CD4-positive, alpha-beta T cell (primary cell): Measurements from ENCODE around the gene MRE11. TPM values are rescaled to one million over a fixed set of nuclear protein-coding genes. Genes with fewer than 3 reads are reported as not detected.

Experiments used
- ATAC-seq: fragments of 200-7000 bp; cut with Tn5 transposase; one replicate; pipeline ENCODE4 v1.10.0; 2022; ENCODE audit warnings: mild to moderate bottlenecking; ENCODE audit not compliant: poor library complexity
- CTCF ChIA-PET: fragments of 350-600 bp; sonication (Branson Sonifier 250); formaldehyde crosslinking; loops from one replicate; lab custom pipeline; 2021; ENCODE audit warnings: antibody characterized with exemption, inconsistent platforms; lab: Charles Lee
- POLR2A ChIA-PET: fragments of 350-600 bp; sonication (Branson Sonifier 250); formaldehyde crosslinking; loops from one replicate; lab custom pipeline; 2021; ENCODE audit warnings: antibody characterized with exemption, inconsistent platforms; lab: Charles Lee
- DNase-seq, 14 experiments: peaks; one replicate each; pipeline ENCODE4 v3.0.0-alpha.2; 2013 to 2020; ENCODE audit warnings: mixed read lengths in 2 of 14
- H3K27ac ChIP-seq, 2 donors: one replicate each; pipeline versions ENCODE4 v1.5.1 to v1.7.0; 2013; ENCODE audit warnings: low read length in 2 of 2, low read depth in 1 of 2, mild to moderate bottlenecking in 1 of 2
- H3K27me3 ChIP-seq, 2 experiments: 1 replicate in 1 of 2; 2 replicates in 1 of 2; pipeline versions ENCODE4 v1.6.1 to v1.7.0; 2013; ENCODE audit warnings: low read length in 2 of 2, control low read depth in 1 of 2, mild to moderate bottlenecking in 1 of 2, moderate library complexity in 1 of 2; ENCODE audit not compliant: insufficient read depth in 2 of 2, control insufficient read depth in 1 of 2
- H3K36me3 ChIP-seq: one replicate; pipeline ENCODE4 v1.6.1; 2013; ENCODE audit warnings: low read length, control low read depth; ENCODE audit not compliant: insufficient read depth
- H3K4me1 ChIP-seq: one replicate; pipeline ENCODE4 v1.6.1; 2013; ENCODE audit warnings: low read length, control low read depth; ENCODE audit not compliant: insufficient read depth
- H3K4me3 ChIP-seq: one replicate; pipeline ENCODE4 v1.5.1; 2013; ENCODE audit warnings: mild to moderate bottlenecking, low read length, moderate library complexity
- H3K9me3 ChIP-seq, 2 experiments: 1 replicate in 1 of 2; 2 replicates in 1 of 2; pipeline versions ENCODE4 v1.6.1 to v1.7.0; 2013; ENCODE audit warnings: low read length in 2 of 2, mild to moderate bottlenecking in 2 of 2, control low read depth in 1 of 2, moderate library complexity in 1 of 2; ENCODE audit not compliant: control insufficient read depth in 1 of 2, insufficient read depth in 1 of 2
- H3K27ac Mint-ChIP-seq: one replicate; pipeline ENCODE4 v1.8.0; 2020; ENCODE audit warnings: mixed read lengths
- H3K27me3 Mint-ChIP-seq: one replicate; pipeline ENCODE4 v1.8.0; 2021; ENCODE audit warnings: mixed read lengths
- H3K36me3 Mint-ChIP-seq: one replicate; pipeline ENCODE4 v1.8.0; 2021; ENCODE audit warnings: low read depth, mixed read lengths
- H3K4me1 Mint-ChIP-seq: one replicate; pipeline ENCODE4 v1.8.0; 2021; ENCODE audit warnings: low read depth, mixed read lengths
- H3K4me3 Mint-ChIP-seq: one replicate; pipeline ENCODE4 v1.8.0; 2020; ENCODE audit warnings: mild to moderate bottlenecking, mixed read lengths
- H3K9me3 Mint-ChIP-seq: one replicate; pipeline ENCODE4 v1.8.0; 2020; ENCODE audit warnings: mixed read lengths
- CTCF ChIP-seq: fragments of 200-600 bp; IDR thresholded peaks from one replicate; pipeline ENCODE4 v1.8.0; 2022; ENCODE audit warnings: antibody characterized with exemption, mild to moderate bottlenecking
- intact Hi-C, 2 experiments: fragments of 100-400 bp; cut with DNase I in 1 of 2; cut with micrococcal nuclease in 1 of 2; formaldehyde crosslinking; loops; one replicate each; pipeline versions ENCODE4 v1.15.1 to v1.9.0; 2023 to 2025; cut with DNase I, micrococcal nuclease
- total RNA-seq, 174 experiments: library from RNA in 2 of 174; stranded (reverse) in 2 of 174; gene quantifications; one replicate each; pipeline ENCODE4 v1.2.3 and lab custom pipeline; 2021 to 2026

MRE11 gene
- total RNA-seq, 2 experiments from 2014 or later: 17.0 to 18.6 TPM

- H3K27me3 ChIP-seq: peaks cover 17 to 21% of the 10 kb centered on the region in 2 experiments
- Mint-ChIP-seq H3K4me3 (no peak overlapping the region), H3K27me3 (peaks cover 23% of the 10 kb centered on the region), H3K4me1 (peaks cover 7% of the 10 kb centered on the region), H3K36me3 (peaks cover 30% of the 10 kb centered on the region), H3K9me3 (peaks cover 26% of the 10 kb centered on the region), H3K27ac (no peak overlapping the region)
- ChIA-PET CTCF (no interaction called here), POLR2A (no interaction called here)
- no peak for DNase-seq
- no peak for ATAC-seq
- no peaks in the 10 kb centered on the region for H3K36me3 ChIP-seq
- peaks cover 17 to 25% of the 10 kb centered on the region in 2 experiments for H3K9me3 ChIP-seq
- no peak overlapping the region for H3K27ac ChIP-seq
- intact Hi-C loops: no loop called here
- no peak for TF ChIP-seq CTCF
- H3K4me3 ChIP-seq: no peak overlapping the region
- no peaks in the 10 kb centered on the region for H3K4me1 ChIP-seq
Observed at GRCh38 chr11:94405062-94405833, 88.4 kb downstream of the MRE11 start.

GRCh38 chr11:94402355-94402754 is 91.3 kb downstream of the MRE11 start:
- DNase-seq (no peak), ATAC-seq (no peak)
- Mint-ChIP-seq H3K27ac (no peak overlapping the region), H3K9me3 (peaks cover 16% of the 10 kb centered on the region), H3K4me1 (peaks cover 7% of the 10 kb centered on the region), H3K4me3 (no peak overlapping the region), H3K27me3 (peaks cover 50% of the 10 kb centered on the region), H3K36me3 (peaks cover 9% of the 10 kb centered on the region)
- Histone ChIP-seq H3K4me3 (no peak overlapping the region), H3K27me3 (peaks cover 33 to 45% of the 10 kb centered on the region in 2 experiments), H3K36me3 (no peaks in the 10 kb centered on the region), H3K4me1 (no peaks in the 10 kb centered on the region), H3K9me3 (peaks cover 15 to 25% of the 10 kb centered on the region in 2 experiments), H3K27ac (no peak overlapping the region)
- intact Hi-C loops: no loop called here
- ChIA-PET POLR2A (no interaction called here), CTCF (no interaction called here)
- no peak for TF ChIP-seq CTCF

GRCh38 chr11:94401773-94402265 is 91.8 kb downstream of the MRE11 start:
- POLR2A ChIA-PET: no interaction called here
- Histone ChIP-seq H3K9me3 (peaks cover 13 to 25% of the 10 kb centered on the region in 2 experiments), H3K36me3 (no peaks in the 10 kb centered on the region), H3K27me3 (peaks cover 33 to 45% of the 10 kb centered on the region in 2 experiments), H3K27ac (no peak overlapping the region), H3K4me1 (no peaks in the 10 kb centered on the region), H3K4me3 (no peak overlapping the region)
- Mint-ChIP-seq H3K27me3 (peaks cover 56% of the 10 kb centered on the region), H3K4me1 (peaks cover 7% of the 10 kb centered on the region), H3K9me3 (peaks cover 14% of the 10 kb centered on the region), H3K36me3 (peaks cover 6% of the 10 kb centered on the region), H3K4me3 (no peak overlapping the region), H3K27ac (no peak overlapping the region)
- TF ChIP-seq CTCF: no peak
- CTCF ChIA-PET: no interaction called here
- DNase-seq: no peak
- no peak for ATAC-seq
- intact Hi-C loops: no loop called here
